CD4-positive, alpha-beta T cell treated with Interleukin-12 subunit alpha and Interleukin-12 subunit beta, for 1 hour (primary cell): ENCODE results near the gene EPHA3.
"Not testable (repeated sequence)": the region's sequence is repeated elsewhere in the genome, so short reads cannot be mapped to it uniquely, and the experiment has no call there.

ENCODE experiments used
- DNase-seq: peaks from one replicate; pipeline ENCODE4 v3.0.0-alpha.2; 2020

EPHA3 gene

GRCh38 chr3:89297199-89297598, 189.8 kb downstream of the EPHA3 start:
- DNase-seq = no peak

- DNase-seq = no peak
Observed at GRCh38 chr3:89300526-89300925, 193.1 kb downstream of the EPHA3 start.

GRCh38 chr3:89300981-89301380, 193.6 kb downstream of the EPHA3 start:
- no peak for DNase-seq

- DNase-seq = no peak
Observed at GRCh38 chr3:89303701-89304100, 196.3 kb downstream of the EPHA3 start.

GRCh38 chr3:89306540-89306939, 199.1 kb downstream of the EPHA3 start:
- no peak for DNase-seq

GRCh38 chr3:89311581-89311980, 204.2 kb downstream of the EPHA3 start:
- no peak for DNase-seq

- DNase-seq = no peak
Observed at GRCh38 chr3:89312141-89312540, 204.7 kb downstream of the EPHA3 start.

GRCh38 chr3:89314454-89315098, 207.2 kb downstream of the EPHA3 start:
- no peak for DNase-seq

- DNase-seq = no peak
Observed at GRCh38 chr3:89315750-89316470, 208.5 kb downstream of the EPHA3 start.

GRCh38 chr3:89320186-89320585, 212.8 kb downstream of the EPHA3 start:
- no peak for DNase-seq

GRCh38 chr3:89326997-89327396, 219.6 kb downstream of the EPHA3 start:
- DNase-seq = no peak

- no peak for DNase-seq
Observed at GRCh38 chr3:89332386-89332785, 225.0 kb downstream of the EPHA3 start.

- no peak for DNase-seq
Observed at GRCh38 chr3:89332793-89333192, 225.4 kb downstream of the EPHA3 start.

GRCh38 chr3:89335693-89336092, 228.3 kb downstream of the EPHA3 start:
- DNase-seq = no peak

- DNase-seq = no peak
Observed at GRCh38 chr3:89340408-89340807, 233.0 kb downstream of the EPHA3 start.

- DNase-seq = no peak
Observed at GRCh38 chr3:89344076-89344475, 236.7 kb downstream of the EPHA3 start.

- not testable (repeated sequence) for DNase-seq
Observed at GRCh38 chr3:89350935-89351334, 243.5 kb downstream of the EPHA3 start.

GRCh38 chr3:89353465-89353864, 246.0 kb downstream of the EPHA3 start:
- DNase-seq = no peak

- DNase-seq = no peak
Observed at GRCh38 chr3:89358281-89358680, 250.9 kb downstream of the EPHA3 start.

GRCh38 chr3:89360156-89360555, 252.7 kb downstream of the EPHA3 start:
- DNase-seq = no peak

- DNase-seq = no peak
Observed at GRCh38 chr3:89362496-89362895, 255.1 kb downstream of the EPHA3 start.

- DNase-seq = no peak
Observed at GRCh38 chr3:89363171-89363570, 255.8 kb downstream of the EPHA3 start.

- no peak for DNase-seq
Observed at GRCh38 chr3:89364314-89364713, 256.9 kb downstream of the EPHA3 start.

- DNase-seq = no peak
Observed at GRCh38 chr3:89367166-89367565, 259.7 kb downstream of the EPHA3 start.

GRCh38 chr3:89368846-89369245, 261.4 kb downstream of the EPHA3 start:
- DNase-seq = no peak
